Activated T-cell treated with anti-CD3 and anti-CD28 coated beads, Interleukin-2, amount 50 U/mL, for 48 hours (primary cell): Measurements from ENCODE around the gene ABCB9.
"Not testable (repeated sequence)": the region's sequence is repeated elsewhere in the genome, so short reads cannot be mapped to it uniquely, and the experiment has no call there.

ENCODE experiments used
- DNase-seq, 2 experiments: peaks; one replicate each; pipeline ENCODE4 v3.0.0-alpha.2; 2020

ABCB9 gene

GRCh38 chr12:122934722-122935121, 31.5 kb downstream of the ABCB9 start:
- no peak for DNase-seq

- no peak for DNase-seq
Measured at GRCh38 chr12:122932207-122932606, 34.1 kb downstream of the ABCB9 start.

- DNase-seq = no peak
Measured at GRCh38 chr12:122929812-122930211, 36.5 kb downstream of the ABCB9 start.

- DNase-seq = no peak
Measured at GRCh38 chr12:122929148-122929538, 37.1 kb downstream of the ABCB9 start.

DNA sequence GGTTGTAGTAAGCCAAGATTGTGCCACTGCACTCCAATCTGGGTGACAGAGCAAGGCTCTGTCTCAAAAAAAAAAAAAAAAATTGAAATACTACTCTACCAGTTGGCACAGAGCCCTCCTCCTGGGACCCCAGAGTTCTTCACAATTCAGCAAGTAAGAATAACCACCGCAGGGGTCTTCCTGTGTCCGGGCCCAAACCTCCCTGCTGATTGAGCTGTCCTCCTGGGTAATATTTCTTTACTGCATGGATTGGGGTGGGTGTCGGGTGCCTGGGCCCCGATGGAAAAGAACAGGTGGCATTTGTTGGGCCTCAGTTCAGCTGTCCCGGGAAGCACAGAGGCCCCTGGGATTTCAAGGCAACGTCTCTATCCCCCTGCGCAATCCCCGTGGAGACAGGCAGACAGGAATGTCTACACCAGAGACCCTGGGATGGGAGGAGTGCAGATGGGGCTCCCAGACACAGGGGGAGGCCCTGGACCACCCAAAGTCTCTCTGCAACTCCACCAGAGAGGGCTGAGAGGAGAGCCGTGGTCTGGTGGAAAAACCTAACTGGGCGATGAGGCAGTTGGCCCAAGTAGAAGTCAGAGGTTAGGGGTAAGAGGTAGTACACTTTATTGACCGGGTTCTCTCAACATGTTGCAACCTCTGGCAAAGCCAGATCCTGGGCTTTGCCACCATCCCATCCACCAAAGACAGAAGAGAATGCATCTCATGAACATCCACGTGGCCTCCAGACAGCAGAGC, 37.7 kb downstream of the ABCB9 start:
- DNase-seq = no peak

GRCh38 chr12:122927756-122928403, 38.4 kb downstream of the ABCB9 start:
- no peak for DNase-seq

DNA sequence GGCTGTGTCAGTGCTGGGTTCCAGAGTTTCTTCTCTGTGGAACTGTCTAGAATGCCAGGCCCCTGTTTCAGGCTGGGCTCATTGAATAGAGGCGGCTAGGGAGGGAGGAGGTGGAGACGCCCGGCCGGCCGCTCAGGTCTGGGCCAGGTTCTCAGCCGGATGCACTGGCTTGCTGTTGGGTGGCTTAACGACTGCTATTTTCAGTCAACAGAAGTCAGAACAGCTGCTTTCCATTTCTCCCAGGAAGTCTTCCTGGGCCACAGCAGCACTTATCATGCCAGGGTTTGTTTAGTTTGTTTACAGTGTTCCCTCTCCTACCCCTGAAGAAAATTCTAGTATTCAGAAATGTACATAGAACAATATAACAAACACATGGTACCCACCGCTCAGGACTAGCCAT, 44.3 kb downstream of the ABCB9 start:
- DNase-seq = no peak

DNA sequence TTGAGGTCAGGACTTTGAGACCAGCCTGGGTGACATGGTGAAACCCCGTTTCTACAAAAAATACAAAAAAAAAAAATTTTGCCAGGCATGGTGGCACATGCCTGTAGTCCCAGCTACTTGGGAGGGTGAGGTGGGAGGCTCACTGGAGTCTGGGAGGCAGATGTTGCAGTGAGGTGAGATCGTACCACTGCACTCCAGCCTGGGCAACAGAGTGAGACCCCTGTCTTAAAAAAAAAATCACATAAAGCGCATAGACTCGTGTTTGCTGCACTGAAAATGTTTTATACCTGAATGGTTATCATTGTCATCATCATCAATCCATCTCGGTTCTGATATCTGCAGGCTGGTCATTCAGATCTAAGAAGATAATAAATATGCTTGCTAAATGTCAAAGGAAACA, 45.6 kb downstream of the ABCB9 start:
- DNase-seq = no peak

GRCh38 chr12:122918827-122919226, 47.4 kb downstream of the ABCB9 start:
- DNase-seq = no peak

GRCh38 chr12:122917507-122918121, 48.6 kb downstream of the ABCB9 start:
- DNase-seq = no peak

DNA sequence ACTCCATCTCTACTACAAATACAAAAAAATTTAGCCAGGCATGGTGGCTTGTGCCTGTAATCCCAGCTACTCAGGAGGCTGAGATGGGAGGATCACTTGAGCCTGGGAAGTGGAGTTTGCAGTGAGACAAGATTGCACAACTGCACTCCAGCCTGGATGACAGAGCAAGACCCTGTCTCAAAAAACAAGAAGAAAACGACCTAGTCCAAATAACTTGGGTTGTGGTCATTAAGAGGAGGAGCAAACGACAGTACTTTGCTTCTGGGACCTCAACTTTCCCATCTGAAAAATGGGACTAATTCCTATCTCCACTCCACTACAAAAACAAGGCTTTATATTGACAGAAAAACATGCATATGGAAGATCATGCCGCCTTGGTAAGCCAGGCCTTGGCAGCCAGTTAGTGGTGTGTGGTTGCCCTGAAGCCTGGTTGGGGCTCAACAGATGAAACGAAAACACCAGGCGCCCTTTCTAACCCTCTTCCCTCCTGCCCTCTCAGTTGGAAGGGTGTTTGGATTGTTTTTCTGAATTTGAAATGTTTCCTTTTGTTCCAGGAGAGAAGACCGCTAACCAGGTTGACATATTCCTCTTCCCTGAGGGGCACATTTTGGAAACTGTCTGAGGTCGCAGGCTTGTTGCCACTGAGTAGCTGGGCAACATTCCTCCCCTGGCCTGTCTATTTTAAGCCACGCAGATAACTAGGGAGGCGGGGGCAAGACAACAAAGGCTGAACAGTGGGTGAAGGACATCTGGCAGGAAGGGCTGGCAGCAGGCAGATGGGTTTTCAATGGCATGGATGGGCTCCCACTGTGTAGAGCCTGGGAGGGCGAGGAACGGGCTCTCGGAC, 56.6 kb downstream of the ABCB9 start:
- DNase-seq = no peak

- no peak for DNase-seq
Measured at GRCh38 chr12:122908915-122909314, 57.3 kb downstream of the ABCB9 start.

DNA sequence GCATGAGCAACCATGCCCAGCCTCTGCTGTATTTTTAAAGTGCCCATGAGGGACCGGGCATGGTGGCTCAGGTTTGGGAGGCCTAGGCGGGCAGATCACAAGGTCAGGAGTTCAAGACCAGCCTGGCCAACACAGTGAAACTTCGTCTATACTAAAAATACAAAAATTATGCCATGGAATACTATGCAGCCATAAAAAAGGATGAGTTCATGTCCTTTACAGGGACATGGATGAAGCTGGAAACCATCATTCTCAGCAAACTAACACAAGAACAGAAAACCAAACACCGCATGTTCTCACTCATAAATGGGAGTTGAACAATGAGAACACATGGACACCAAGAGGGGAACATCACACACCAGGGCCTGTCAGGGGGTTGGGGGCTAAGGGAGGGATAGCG, 61.0 kb downstream of the ABCB9 start:
- DNase-seq = not testable (repeated sequence)

DNA sequence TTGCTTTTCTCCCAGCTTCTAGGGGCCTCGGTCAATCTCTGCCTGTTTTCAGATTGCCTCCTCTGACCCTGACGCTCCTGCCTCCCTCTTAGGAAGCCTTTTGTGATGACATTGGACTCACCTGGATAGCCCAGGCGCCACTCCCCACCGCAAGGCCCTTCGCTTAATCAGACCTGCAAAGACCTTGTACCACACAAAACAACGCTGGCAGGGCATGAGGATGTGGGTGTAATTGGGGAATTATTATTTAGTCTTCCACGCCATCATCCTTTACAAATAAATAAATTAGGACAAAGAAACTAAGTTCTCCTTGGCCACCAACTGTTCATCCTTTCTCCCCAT, 62.6 kb downstream of the ABCB9 start:
- no peak for DNase-seq

- no peak for DNase-seq
Measured at GRCh38 chr12:122902854-122903692, 63.2 kb downstream of the ABCB9 start.

DNA sequence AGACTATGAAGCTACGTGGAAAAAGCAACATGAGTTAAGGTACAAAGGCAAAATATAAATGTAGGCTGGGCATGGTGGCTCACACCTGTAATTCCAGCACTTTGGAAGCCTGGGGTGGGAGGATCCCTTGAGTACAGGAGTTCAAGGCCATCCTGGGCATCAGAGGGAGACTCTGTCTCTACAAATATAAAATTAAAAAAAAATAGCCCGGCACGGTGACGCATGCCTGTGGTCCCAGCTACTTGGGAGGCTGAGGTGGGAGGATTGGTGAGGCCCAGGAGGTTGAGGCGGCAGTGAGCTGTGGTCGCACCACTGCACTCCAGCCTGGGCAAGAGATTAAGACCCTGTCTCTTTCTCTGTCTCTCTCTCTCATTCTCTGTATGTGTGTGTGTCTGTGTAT, 66.4 kb downstream of the ABCB9 start:
- no peak for DNase-seq

DNA sequence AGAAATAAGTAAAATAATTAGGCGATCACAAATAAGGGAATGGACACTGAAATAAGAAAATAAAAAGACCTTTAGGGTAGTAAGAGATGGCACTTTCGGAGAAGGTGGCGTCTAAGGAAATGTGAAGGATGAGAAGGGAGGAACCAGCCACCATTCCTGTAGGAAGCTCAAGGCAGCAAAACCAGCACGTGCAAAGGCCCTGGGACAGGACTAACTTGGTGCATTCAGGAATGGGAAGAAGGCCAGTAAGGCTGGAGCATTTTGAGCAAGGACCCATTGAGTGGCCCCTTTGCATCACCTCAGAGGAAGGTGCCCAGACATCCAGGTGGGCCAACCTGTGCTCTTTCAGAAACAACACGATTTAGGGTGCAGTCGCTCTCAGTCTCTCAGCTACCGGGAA, 69.6 kb downstream of the ABCB9 start:
- no peak for DNase-seq

DNA sequence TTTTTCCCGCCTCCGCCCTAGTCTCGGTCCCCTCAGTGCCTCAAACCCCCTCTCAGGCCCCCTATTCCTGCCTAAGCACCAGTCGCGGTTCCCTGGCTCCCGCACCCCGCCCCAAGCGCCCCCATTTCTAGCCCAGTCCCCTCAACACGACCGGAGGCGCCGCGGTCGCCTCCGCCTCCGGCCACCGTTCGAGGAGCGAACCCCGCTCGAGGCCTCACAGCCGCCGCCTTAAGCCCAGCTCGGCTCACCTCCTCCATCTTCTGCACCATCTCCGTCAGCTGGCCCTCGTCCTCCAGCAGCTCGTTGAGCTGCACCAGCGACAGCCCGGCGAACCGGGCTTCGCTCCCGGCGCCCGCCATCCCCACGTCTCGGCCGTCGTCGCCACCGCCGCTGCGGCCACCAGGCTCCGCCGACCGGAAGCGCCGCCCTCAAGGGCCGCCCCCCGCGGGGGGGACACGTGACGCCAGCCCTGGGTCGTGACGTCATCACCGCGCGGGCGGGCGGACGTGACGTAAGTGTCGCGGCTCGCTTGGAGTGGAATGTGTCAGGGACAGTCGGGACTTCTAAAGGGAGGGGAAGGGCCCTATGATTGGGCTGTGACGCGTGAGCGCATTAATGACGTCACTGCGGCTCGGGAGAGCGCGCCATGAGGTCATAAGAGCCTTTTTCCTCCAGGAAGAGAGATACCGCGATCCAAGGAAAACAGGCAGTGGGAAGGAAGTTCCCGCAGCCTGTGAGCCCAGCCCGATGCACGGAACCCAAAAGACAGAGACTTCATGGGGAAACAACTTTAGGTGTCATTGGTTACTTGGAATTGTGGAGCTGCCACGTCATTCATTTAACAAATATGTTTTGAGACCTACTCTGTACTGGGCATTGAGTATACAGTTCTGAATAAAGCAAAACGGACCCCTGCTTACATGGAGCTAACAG, 70.3 kb downstream of the ABCB9 start, which contains the start of gene VPS37B:
Gene VPS37B, minus strand, starts transcription at position 421 of the 933 bp plus-strand sequence. Its CDS starts 62 bp downstream, at position 359.
- peak; percentile 90 to 91 for DNase-seq

DNA sequence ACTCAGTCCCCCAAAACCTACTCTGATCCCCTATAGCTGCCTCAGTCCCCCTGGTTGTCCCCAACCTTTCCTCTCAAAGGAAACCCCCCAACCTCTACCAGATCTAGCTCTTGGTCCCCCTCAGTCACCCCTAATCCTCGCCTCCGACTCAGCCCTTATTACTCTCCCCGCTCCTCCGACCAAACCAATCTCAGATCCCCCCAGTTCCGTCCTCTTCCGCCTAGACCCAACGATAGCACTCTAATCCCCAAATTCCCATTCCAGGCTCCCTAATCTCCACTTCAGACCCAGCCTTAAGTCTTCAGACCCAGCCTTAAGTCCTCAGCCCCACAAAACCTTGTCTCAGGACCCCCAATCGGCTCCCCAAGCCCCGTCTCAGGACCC, 71.0 kb downstream of the ABCB9 start:
- no peak for DNase-seq

DNA sequence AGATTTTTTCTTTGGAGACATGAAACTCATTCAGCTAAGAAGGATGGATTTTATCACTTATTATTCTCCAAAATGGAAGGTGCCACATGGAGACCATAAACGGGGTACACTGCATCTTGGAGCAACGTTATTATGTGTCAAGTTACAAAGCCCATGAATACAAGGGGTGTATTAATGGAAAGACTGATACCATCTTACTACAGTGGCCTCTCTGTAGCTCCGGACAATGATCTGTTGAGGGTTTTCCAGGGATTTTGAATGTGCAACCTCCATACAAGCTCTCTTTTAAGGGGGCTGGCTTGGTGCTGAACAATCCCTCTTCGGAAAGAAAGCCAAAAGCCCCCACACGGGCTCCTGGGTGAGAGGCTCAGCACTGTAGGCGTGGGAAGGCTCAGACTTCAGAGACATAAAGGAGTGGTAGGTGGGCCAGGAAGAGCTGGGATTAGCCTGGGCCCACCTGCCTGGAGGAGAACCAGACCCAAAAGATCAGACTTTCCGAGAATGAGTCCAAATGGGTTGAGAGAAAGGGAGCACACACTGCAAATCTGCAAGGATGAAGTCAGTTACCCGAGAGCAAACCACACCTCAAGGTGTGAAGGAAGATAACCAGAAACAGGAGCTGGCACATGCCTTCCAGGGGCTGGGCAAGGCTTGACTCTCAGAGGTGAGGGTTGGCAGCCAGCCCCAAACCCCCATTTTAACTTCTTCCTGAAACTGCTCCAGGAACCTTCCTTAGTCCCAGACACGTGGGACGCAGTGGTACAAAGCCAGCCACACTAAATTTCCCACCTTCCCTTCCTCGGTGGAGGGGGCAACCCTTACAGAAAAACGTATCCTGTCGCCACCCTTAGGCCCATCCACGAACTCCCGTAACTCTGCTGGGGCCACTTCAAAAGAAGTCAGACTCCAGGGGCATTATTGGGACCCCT, 71.8 kb downstream of the ABCB9 start:
- DNase-seq = no peak
